ENCODE results near the gene ANKS1B.
"Not testable (repeated sequence)": the region's sequence is repeated elsewhere in the genome, so short reads cannot be mapped to it uniquely, and the experiment has no call there.

Gene ANKS1B

GRCh38 chr12:99249543-99249942 is 735.2 kb downstream of the ANKS1B start:
- TF ChIP-seq BACH2 (CRISPR knock-in tag; IDR thresholded peaks at IDR 0.05; ENCODE audit: borderline replicate concordance) (no peak), GLIS3 (CRISPR knock-in tag; IDR thresholded peaks at IDR 0.05) (no peak), PATZ1 (CRISPR knock-in tag; IDR thresholded peaks at IDR 0.05; ENCODE audit: borderline replicate concordance) (no peak), ARNTL (CRISPR knock-in tag; IDR thresholded peaks at IDR 0.05; ENCODE audit: borderline replicate concordance, low read depth) (no peak), PPARA (CRISPR knock-in tag; IDR thresholded peaks at IDR 0.05; ENCODE audit: borderline replicate concordance) (no peak), CSRNP3 (CRISPR knock-in tag; IDR thresholded peaks at IDR 0.05) (no peak), SNAI2 (CRISPR knock-in tag; IDR thresholded peaks at IDR 0.05) (no peak), TOX (CRISPR knock-in tag; IDR thresholded peaks at IDR 0.05; ENCODE audit: borderline replicate concordance) (no peak), ZFP3 (CRISPR knock-in tag; IDR thresholded peaks at IDR 0.05) (no peak), OSR1 (CRISPR knock-in tag; IDR thresholded peaks at IDR 0.05) (no peak), ISL1 (CRISPR knock-in tag; IDR thresholded peaks at IDR 0.05) (no peak), ZFP30 (CRISPR knock-in tag; IDR thresholded peaks at IDR 0.05) (no peak), ZC3H10 (CRISPR knock-in tag; IDR thresholded peaks at IDR 0.05) (no peak)
- ATAC-seq = no peak

GRCh38 chr12:99237907-99238538 is 746.7 kb downstream of the ANKS1B start:
- ATAC-seq = not testable (repeated sequence)

- TF ChIP-seq TCF4 (CRISPR knock-in tag; IDR thresholded peaks at IDR 0.05; ENCODE audit: borderline replicate concordance) (no peak), BACH2 (CRISPR knock-in tag; IDR thresholded peaks at IDR 0.05; ENCODE audit: borderline replicate concordance) (no peak)
- ATAC-seq = no peak
Measured at GRCh38 chr12:99235381-99235780, 749.4 kb downstream of the ANKS1B start.

- ATAC-seq = no peak
- TF ChIP-seq OSR1 (CRISPR knock-in tag; IDR thresholded peaks at IDR 0.05) = no peak
- no peak for TF ChIP-seq POU6F1 (CRISPR knock-in tag; IDR thresholded peaks at IDR 0.05; ENCODE audit: borderline replicate concordance, low read depth)
- no peak for TF ChIP-seq CSRNP3 (CRISPR knock-in tag; IDR thresholded peaks at IDR 0.05)
- TF ChIP-seq SNAI2 (CRISPR knock-in tag; IDR thresholded peaks at IDR 0.05) = no peak
- TF ChIP-seq ISL1 (CRISPR knock-in tag; IDR thresholded peaks at IDR 0.05) = no peak
- TF ChIP-seq PATZ1 (CRISPR knock-in tag; IDR thresholded peaks at IDR 0.05; ENCODE audit: borderline replicate concordance) = no peak
- TF ChIP-seq ZNF565 (CRISPR knock-in tag; conservative IDR thresholded peaks at IDR 0.05; ENCODE audit: low read depth) = no peak
- TF ChIP-seq CREB5 (CRISPR knock-in tag; IDR thresholded peaks at IDR 0.05; ENCODE audit: low read depth) = no peak
- TF ChIP-seq TSHZ2 (CRISPR knock-in tag; IDR thresholded peaks at IDR 0.05) = no peak
- TF ChIP-seq ZFP30 (CRISPR knock-in tag; IDR thresholded peaks at IDR 0.05) = no peak
- no peak for TF ChIP-seq ZC3H10 (CRISPR knock-in tag; IDR thresholded peaks at IDR 0.05)
Measured at GRCh38 chr12:99234702-99235101, 750.0 kb downstream of the ANKS1B start.
